Heart right ventricle (tissue), 16 donors: ENCODE data around the gene ENKD1. TPM values are rescaled to one million over a fixed set of nuclear protein-coding genes. Genes with fewer than 3 reads are reported as not detected.

Experiments
- ATAC-seq, 8 donors: fragments of 200-7000 bp; cut with Tn5 transposase; one replicate each; pipeline ENCODE4 v1.9.1; 2020; ENCODE audit warnings: mild to moderate bottlenecking in 8 of 8, moderate library complexity in 8 of 8, moderate number of reproducible peaks in 1 of 8
- DNase-seq, 2 donors: peaks; one replicate each; pipeline ENCODE4 v3.0.0-alpha.2; 2020
- H3K27ac ChIP-seq, 10 donors: fragments of 200-600 bp; sonication (generic) in 2 of 10; one replicate each; pipeline versions ENCODE4 v1.5.0 to v1.8.0; 2020 to 2022; ENCODE audit warnings: mild to moderate bottlenecking in 3 of 10
- H3K27me3 ChIP-seq, 7 donors: fragments of 200-600 bp; one replicate each; pipeline ENCODE4 v1.8.0; 2021 to 2022; ENCODE audit warnings: mild to moderate bottlenecking in 2 of 7
- H3K36me3 ChIP-seq, 9 donors: fragments of 200-600 bp; sonication (generic) in 1 of 9; one replicate each; pipeline versions ENCODE4 v1.5.0 to v1.8.0; 2020 to 2022; ENCODE audit warnings: mild to moderate bottlenecking in 2 of 9
- H3K4me1 ChIP-seq, 9 donors: fragments of 200-600 bp; sonication (generic) in 1 of 9; one replicate each; pipeline versions ENCODE4 v1.5.0 to v1.8.0; 2020 to 2022; ENCODE audit warnings: mild to moderate bottlenecking in 4 of 9
- H3K4me3 ChIP-seq, 10 donors: fragments of 200-600 bp; sonication (generic) in 2 of 10; one replicate each; pipeline versions ENCODE4 v1.5.0 to v1.8.0; 2020 to 2022; ENCODE audit warnings: mild to moderate bottlenecking in 7 of 10, moderate library complexity in 2 of 10
- H3K9me3 ChIP-seq, 11 donors: fragments of 200-600 bp in 10 of 11; sonication (generic) in 2 of 11; one replicate each; pipeline versions ENCODE4 v1.5.0 to v1.8.0; 2013 to 2022; ENCODE audit warnings: mild to moderate bottlenecking in 2 of 11, control low read depth in 1 of 11, moderate library complexity in 1 of 11
- WGBS, 2 donors: extraction: QIAGEN DNeasy Blood & Tissue Kit; methylation state at CpG; one replicate each; pipeline ENCODE4 v1.1.7; 2013; ENCODE audit warnings: inconsistent platforms in 1 of 2; 5-methylcytosine and 5-hydroxymethylcytosine counted together
- intact Hi-C, 10 donors: fragments of 100-400 bp; cut with DNase I; formaldehyde crosslinking; loops; one replicate each; pipeline versions ENCODE4 v1.11.1 to v1.14.2; 2022
- polyA plus RNA-seq, 2 donors: library from polyadenylated mRNA; stranded (reverse); fragments of 200-250 nt; gene quantifications; one replicate each; pipeline ENCODE4 v1.2.3, GENCODE V29; 2013
- total RNA-seq, 10 donors: library from RNA; stranded (reverse); fragmentation: NEBNext Ultra II Directional in 3 of 10; extraction: Animal tissue kit (Norgen Biotek cat#: 25700) in 3 of 10; gene quantifications; one replicate each; pipeline versions ENCODE4 v1.2.1 to v1.2.4, GENCODE V29; 2021 to 2023
- TF ChIP-seq, protein P1 (sequence below), 9 donors: fragments of 200-600 bp; sonication (generic) in 2 of 9; IDR thresholded peaks; one replicate each; pipeline versions ENCODE4 v1.5.0 to v1.8.0; 2021 to 2022; ENCODE audit warnings: antibody characterized with exemption in 9 of 9, mild to moderate bottlenecking in 5 of 9, moderate library complexity in 1 of 9
- donor health status: Arrhythmogenic right ventricular cardiomyopathy.
- donor health status: ischemic (EF 13 %, LVEDD 7.1; RV severe dilation, severe dysfunction).
- donor health status: healthy with polysubstance abuse.
- donor health status: DM: no; HTN: yes; CAD: no.
- donor health status: DM: no; HTN: no; CAD: no.
- donor health status: ischemic (EF 25% LVEDD 6.9; RV normal size, moderate dysfunction).
- donor health status: ischemic (EF 25% LVEDD 5.7; RV mildly dilated, moderate dysfunction).
- donor health status: healthy.
- donor health status: DM: yes; HTN: yes; CAD: no.
- donor health status: Ischemic cardiomyopathy.
- donor health status: ischemic (EF 35%, LVEDD 5.7; RV mildly dilated, moderate dysfunction).
- donor health status: nonischemic (EF 11% LVEDD 7.7; RV severe dilation, severe dysfunction).
- donor health status: DM: yes; HTN: yes; CAD: no.
- donor health status: PGD.
- donor health status: ischemic (EF 29% LVEDD 5.4; RV normal size, mild dysfunction).
- donor health status: nonischemic (EF 23%, LVEDD 6.1; RV moderate dilation, normal function).

The ENKD1 gene
- total and polyA plus RNA-seq, 12 donors = 3.6 to 30.9 (median 8.5) TPM

DNA sequence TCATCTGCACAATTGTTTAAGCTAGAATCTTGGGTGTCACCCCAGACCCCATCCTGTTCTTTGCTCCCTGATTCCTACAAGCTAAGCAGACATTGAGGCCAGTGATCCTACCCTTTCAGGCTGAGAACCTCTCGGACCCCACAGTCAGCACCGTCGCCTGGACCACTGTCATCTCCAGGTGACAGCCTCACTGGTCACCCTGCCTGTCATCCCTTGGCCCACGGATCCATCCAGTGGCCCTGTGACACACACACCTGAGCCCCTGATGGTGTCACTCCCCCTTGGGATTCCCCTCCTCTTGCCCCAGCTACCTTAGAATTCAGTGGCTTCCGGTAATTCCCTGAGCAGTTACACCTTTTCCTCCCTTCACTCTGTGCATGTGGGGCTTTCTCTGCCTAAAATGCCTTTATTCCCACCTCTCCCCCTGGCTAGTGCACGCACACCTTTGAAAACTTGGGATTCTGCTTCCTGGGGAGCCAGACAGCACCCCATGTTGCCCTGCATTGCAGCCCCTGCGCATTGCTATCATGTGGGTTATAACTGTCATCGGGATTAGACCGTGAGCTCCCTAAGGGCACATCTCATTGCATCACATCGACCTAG lies 3.0 kb upstream of the ENKD1 start:
- intact Hi-C loops = loop anchor here (2.0 to 10.0 kb wide), 20 partner anchors 48 to 395 kb away; partner anchors contain the start of genes RANBP10 (in 7 of the 10), TSNAXIP1 (in 7 of the 10), CTCF (in 2 of the 10) and CENPT (in 1 of the 10)
- Histone ChIP-seq H3K4me1 (peaks cover 21 to 62% (median 48%) of the 10 kb centered on the region in 9 donors), H3K27me3 (no peaks in the 10 kb centered on the region), H3K9me3 (no peaks in the 10 kb centered on the region), H3K36me3 (peaks cover 0 to 5% (median 0%) of the 10 kb centered on the region in 9 donors), H3K4me3 (no peak overlapping the region), H3K27ac (no peak overlapping the region)
- 90% methylated on average over 10 of the region's 10 CpGs for WGBS, 2 donors
- no peak for DNase-seq
- TF ChIP-seq, protein P1, sequence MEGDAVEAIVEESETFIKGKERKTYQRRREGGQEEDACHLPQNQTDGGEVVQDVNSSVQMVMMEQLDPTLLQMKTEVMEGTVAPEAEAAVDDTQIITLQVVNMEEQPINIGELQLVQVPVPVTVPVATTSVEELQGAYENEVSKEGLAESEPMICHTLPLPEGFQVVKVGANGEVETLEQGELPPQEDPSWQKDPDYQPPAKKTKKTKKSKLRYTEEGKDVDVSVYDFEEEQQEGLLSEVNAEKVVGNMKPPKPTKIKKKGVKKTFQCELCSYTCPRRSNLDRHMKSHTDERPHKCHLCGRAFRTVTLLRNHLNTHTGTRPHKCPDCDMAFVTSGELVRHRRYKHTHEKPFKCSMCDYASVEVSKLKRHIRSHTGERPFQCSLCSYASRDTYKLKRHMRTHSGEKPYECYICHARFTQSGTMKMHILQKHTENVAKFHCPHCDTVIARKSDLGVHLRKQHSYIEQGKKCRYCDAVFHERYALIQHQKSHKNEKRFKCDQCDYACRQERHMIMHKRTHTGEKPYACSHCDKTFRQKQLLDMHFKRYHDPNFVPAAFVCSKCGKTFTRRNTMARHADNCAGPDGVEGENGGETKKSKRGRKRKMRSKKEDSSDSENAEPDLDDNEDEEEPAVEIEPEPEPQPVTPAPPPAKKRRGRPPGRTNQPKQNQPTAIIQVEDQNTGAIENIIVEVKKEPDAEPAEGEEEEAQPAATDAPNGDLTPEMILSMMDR (IDR thresholded peaks at IDR 0.05) = no peak
- ATAC-seq = no peak

DNA sequence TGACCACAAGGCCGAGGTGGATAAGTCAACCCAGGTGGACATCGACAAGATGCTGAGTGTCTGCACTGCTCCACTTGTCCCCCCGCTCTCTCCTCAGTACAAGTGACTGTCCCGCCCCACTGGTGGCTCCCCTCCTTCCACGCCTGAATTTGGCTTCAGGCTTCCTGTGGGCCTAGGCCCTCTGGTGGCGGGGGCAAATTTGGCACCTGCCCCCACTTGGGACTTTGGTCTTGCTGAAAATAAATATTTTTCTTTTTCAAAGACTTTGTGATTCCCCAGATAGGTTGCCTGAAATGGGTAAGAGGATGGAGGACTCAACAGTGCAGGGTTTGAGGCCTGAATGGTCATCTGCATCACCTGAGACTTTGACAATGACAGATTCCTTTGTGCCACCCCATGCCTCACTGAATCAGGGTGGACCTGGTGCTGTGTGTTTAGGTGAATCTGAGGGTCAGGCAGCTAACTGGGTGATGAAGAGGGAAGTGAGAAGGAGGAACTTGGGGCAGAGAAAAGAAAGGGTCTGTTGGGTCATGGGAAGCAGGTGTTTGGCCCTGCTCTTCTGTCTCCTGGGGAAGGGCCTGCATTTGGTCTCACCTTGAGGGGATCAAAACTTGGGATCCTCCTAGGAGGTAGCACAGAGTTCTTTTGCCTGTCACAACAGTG lies 2.1 kb upstream of the ENKD1 start:
- intact Hi-C loops = loop anchor here in 7 of 10 donors (1.0 to 10.0 kb wide), 6 partner anchors 106 to 174 kb away; partner anchors contain the start of genes CTCF (in 2 of the 7), RANBP10 (in 1 of the 7) and TSNAXIP1 (in 1 of the 7)
- Histone ChIP-seq H3K4me1 (peaks cover 13 to 53% (median 38%) of the 10 kb centered on the region in 9 donors), H3K27ac (peak overlapping the region in 5 of 10 donors; percentile 92 to 98 (median 95)), H3K9me3 (no peaks in the 10 kb centered on the region), H3K4me3 (no peak overlapping the region), H3K36me3 (peaks cover 0 to 14% (median 0%) of the 10 kb centered on the region in 9 donors), H3K27me3 (no peaks in the 10 kb centered on the region)
- 86% methylated on average over 6 of the region's 6 CpGs for WGBS, 2 donors
- DNase-seq = peak in 1 of 2 donors; percentile 15
- ATAC-seq = no peak
- TF ChIP-seq, protein P1 (IDR thresholded peaks at IDR 0.05) = no peak

- peaks cover 10 to 46% (median 32%) of the 10 kb centered on the region in 9 donors for H3K4me1 ChIP-seq
- H3K4me3 ChIP-seq = peak overlapping the region in 9 of 10 donors; percentile 58 to 92 (median 87)
- DNase-seq = peak; percentile 82 to 86
- TF ChIP-seq, protein P1 (IDR thresholded peaks at IDR 0.05) = peak; percentile 67 to 93 (median 84)
- no peaks in the 10 kb centered on the region for H3K27me3 ChIP-seq
- no peaks in the 10 kb centered on the region for H3K9me3 ChIP-seq
- WGBS, 2 donors = 25 to 28% methylated on average over 18 of the region's 18 CpGs
- H3K36me3 ChIP-seq = peaks cover 0 to 20% (median 0%) of the 10 kb centered on the region in 9 donors
- H3K27ac ChIP-seq = peak overlapping the region; percentile 81 to 98 (median 94)
- ATAC-seq = peak; percentile 83 to 91 (median 88)
- intact Hi-C loops = loop anchor here in 8 of 10 donors (1.0 to 10.0 kb wide), 7 partner anchors 105 to 173 kb away; partner anchors contain the start of genes CTCF (in 3 of the 8), RANBP10 (in 1 of the 8) and TSNAXIP1 (in 1 of the 8)
Measured at GRCh38 chr16:67667817-67668494, 1.4 kb upstream of the ENKD1 start.

GRCh38 chr16:67667453-67667816 lies 885 bp upstream of the ENKD1 start:
- ATAC-seq (peak in 2 of 8 donors; percentile 3 to 6), DNase-seq (no peak)
- H3K36me3 ChIP-seq = peaks cover 0 to 25% (median 0%) of the 10 kb centered on the region in 9 donors
- TF ChIP-seq, protein P1 (IDR thresholded peaks at IDR 0.05) = no peak
- no peaks in the 10 kb centered on the region for H3K27me3 ChIP-seq
- H3K4me1 ChIP-seq = peaks cover 8 to 41% (median 28%) of the 10 kb centered on the region in 9 donors
- intact Hi-C loops = loop anchor here in 5 of 10 donors (1.0 to 10.0 kb wide), 6 partner anchors 105 to 173 kb away; partner anchors contain the start of genes CTCF (in 3 of the 5), RANBP10 (in 1 of the 5) and TSNAXIP1 (in 1 of the 5)
- peak overlapping the region; percentile 58 to 92 (median 87) for H3K4me3 ChIP-seq
- 43 to 45% methylated on average over 10 of the region's 10 CpGs for WGBS, 2 donors
- no peaks in the 10 kb centered on the region for H3K9me3 ChIP-seq
- peak overlapping the region; percentile 81 to 98 (median 94) for H3K27ac ChIP-seq
